IMR-90 (cell line): ENCODE results near the gene UBN1. TPM values are rescaled to one million over a fixed set of nuclear protein-coding genes. Genes with fewer than 3 reads are reported as not detected.

Experiments
- ATAC-seq: fragments of 200-7000 bp; cut with Tn5 transposase; 2 replicates; pipeline ENCODE4 v1.9.1; 2020; ENCODE audit warnings: low read depth, mild to moderate bottlenecking, moderate library complexity
- BruUV-seq: library from RNA; stranded (reverse); fragments of 400-500 nt; replicated peaks from 2 replicates; lab custom pipeline; 2021; lab: Mats Ljungman, UMichigan
- CTCF ChIA-PET: fragments of 300-600 bp; formaldehyde crosslinking; extraction: SDS; loops from one replicate; lab custom pipeline; 2021; ENCODE audit warnings: antibody characterized with exemption; lab: Yijun Ruan, JAX
- POLR2A ChIA-PET: fragments of 300-600 bp; sonication (Branson Sonifier 250); formaldehyde crosslinking; loops from one replicate; lab custom pipeline; 2022; ENCODE audit warnings: antibody characterized with exemption; ENCODE audit not compliant: unreplicated experiment; lab: Charles Lee
- DNase-seq: peaks from one replicate; pipeline ENCODE4 v3.0.0; 2013
- H2AFZ ChIP-seq: replicated peaks from 2 replicates; pipeline ENCODE3; 2013; ENCODE audit warnings: low read length, mild to moderate bottlenecking; ENCODE audit not compliant: poor library complexity
- H2AK5ac ChIP-seq: 2 replicates; pipeline ENCODE4 v1.6.1; 2013; ENCODE audit warnings: low read depth, low read length, inconsistent platforms
- H2AK9ac ChIP-seq: replicated peaks from 2 replicates; pipeline ENCODE3; 2013; ENCODE audit warnings: mild to moderate bottlenecking, low read depth, low read length, moderate library complexity; ENCODE audit not compliant: poor library complexity
- H2BK120ac ChIP-seq: 2 replicates; pipeline ENCODE4 v1.6.1; 2013; ENCODE audit warnings: low read depth, low read length, inconsistent platforms
- H2BK15ac ChIP-seq: 3 replicates; pipeline ENCODE4 v1.6.1; 2013; ENCODE audit warnings: low read depth, low read length, inconsistent platforms
- H2BK20ac ChIP-seq: 2 replicates; pipeline ENCODE4 v1.6.1; 2013; ENCODE audit warnings: low read depth, mild to moderate bottlenecking, inconsistent platforms, low read length, moderate library complexity
- H2BK5ac ChIP-seq: 2 replicates; pipeline ENCODE4 v1.6.1; 2013; ENCODE audit warnings: mild to moderate bottlenecking, low read depth, low read length, inconsistent platforms; ENCODE audit not compliant: poor library complexity, severe bottlenecking
- H3K14ac ChIP-seq: replicated peaks from 2 replicates; pipeline ENCODE4 v1.6.1; 2013; ENCODE audit warnings: low read depth, low read length, inconsistent platforms
- H3K18ac ChIP-seq: 2 replicates; pipeline ENCODE4 v1.6.1; 2013; ENCODE audit warnings: low read depth, low read length, control low read depth
- H3K23ac ChIP-seq: 2 replicates; pipeline ENCODE4 v1.6.1; 2013; ENCODE audit warnings: low read depth, low read length, inconsistent platforms
- H3K27ac ChIP-seq: 2 replicates; pipeline ENCODE4 v1.5.1; 2013; ENCODE audit warnings: mild to moderate bottlenecking, control low read depth, low read length; ENCODE audit not compliant: insufficient read depth
- H3K27me3 ChIP-seq: 2 replicates; pipeline ENCODE4 v1.6.1; 2013; ENCODE audit warnings: low read length; ENCODE audit not compliant: control insufficient read depth, insufficient read depth
- H3K36me3 ChIP-seq: 2 replicates; pipeline ENCODE4 v1.6.1; 2013; ENCODE audit warnings: low read length, mixed read lengths; ENCODE audit not compliant: control insufficient read depth, insufficient read depth
- H3K4ac ChIP-seq: 2 replicates; pipeline ENCODE4 v1.6.1; 2013; ENCODE audit warnings: low read depth, low read length, inconsistent platforms
- H3K4me1 ChIP-seq: 2 replicates; pipeline ENCODE4 v1.6.1; 2013; ENCODE audit warnings: low read length, mixed read lengths; ENCODE audit not compliant: control insufficient read depth, insufficient read depth
- H3K4me2 ChIP-seq: 2 replicates; pipeline ENCODE4 v1.6.1; 2013; ENCODE audit warnings: low read depth, mild to moderate bottlenecking, control low read depth, low read length, moderate library complexity
- H3K4me3 ChIP-seq: 2 replicates; pipeline ENCODE4 v1.5.1; 2013; ENCODE audit warnings: low read depth, mild to moderate bottlenecking, control low read depth, low read length, moderate library complexity; ENCODE audit not compliant: insufficient read depth
- H3K56ac ChIP-seq: 2 replicates; pipeline ENCODE4 v1.6.1; 2013; ENCODE audit warnings: low read length, inconsistent platforms; ENCODE audit not compliant: insufficient read depth; ENCODE audit errors: extremely low read depth
- H3K79me1 ChIP-seq, 2 experiments: 2 replicates each; pipeline ENCODE4 v1.6.1; 2013; ENCODE audit warnings: low read length in 2 of 2, inconsistent platforms in 1 of 2, low read depth in 1 of 2
- H3K9ac ChIP-seq: 2 replicates; pipeline ENCODE4 v1.6.1; 2013; ENCODE audit warnings: low read depth, low read length, control low read depth
- H3K9me1 ChIP-seq: 2 replicates; pipeline ENCODE4 v1.6.1; 2013; ENCODE audit warnings: low read length, inconsistent platforms; ENCODE audit not compliant: insufficient read depth
- H3K9me3 ChIP-seq: 2 replicates; pipeline ENCODE4 v1.6.1; 2013; ENCODE audit warnings: low read length; ENCODE audit not compliant: control insufficient read depth, insufficient read depth
- H4K20me1 ChIP-seq: 2 replicates; pipeline ENCODE4 v1.6.1; 2013; ENCODE audit warnings: low read length, inconsistent platforms; ENCODE audit not compliant: insufficient read depth
- H4K5ac ChIP-seq: 2 replicates; pipeline ENCODE4 v1.6.1; 2013; ENCODE audit warnings: mild to moderate bottlenecking, low read depth, low read length, control low read depth
- H4K8ac ChIP-seq, 2 experiments: 2 replicates each; pipeline ENCODE4 v1.6.1; 2013; ENCODE audit warnings: low read depth in 2 of 2, low read length in 2 of 2, control low read depth in 1 of 2, inconsistent platforms in 1 of 2
- H4K91ac ChIP-seq: 2 replicates; pipeline ENCODE4 v1.6.1; 2013; ENCODE audit warnings: low read depth, low read length, inconsistent platforms; ENCODE audit not compliant: insufficient read depth
- BHLHE40 ChIP-seq: fragments of 150-350 bp; IDR thresholded peaks from 2 replicates; pipeline ENCODE4 v1.6.1; 2016; ENCODE audit warnings: mild to moderate bottlenecking, low read depth, low read length
- CEBPB ChIP-seq: IDR thresholded peaks from 2 replicates; pipeline ENCODE4 v1.6.1; 2012; ENCODE audit warnings: low read depth, low read length, improper control_type of control experiment
- CHD1 ChIP-seq: IDR thresholded peaks from 2 replicates; pipeline ENCODE4 v1.6.1; 2012; ENCODE audit warnings: low read depth, low read length, improper control_type of control experiment
- CTCF ChIP-seq: conservative IDR thresholded peaks from 2 replicates; pipeline ENCODE4 v1.5.1; 2012; ENCODE audit warnings: mild to moderate bottlenecking, low read depth, low read length, improper control_type of control experiment
- ELK1 ChIP-seq: fragments of 150-350 bp; IDR thresholded peaks from 2 replicates; pipeline ENCODE4 v1.6.1; 2016; ENCODE audit warnings: low read depth, mild to moderate bottlenecking, low read length, moderate library complexity, borderline replicate concordance
- FOS ChIP-seq: fragments of 150-350 bp; IDR thresholded peaks from 2 replicates; pipeline ENCODE4 v1.6.1; 2016; ENCODE audit warnings: low read depth, low read length
- MAFK ChIP-seq: IDR thresholded peaks from 2 replicates; pipeline ENCODE4 v1.6.1; 2012; ENCODE audit warnings: low read depth, low read length, improper control_type of control experiment
- MAZ ChIP-seq: IDR thresholded peaks from 2 replicates; pipeline ENCODE4 v1.6.1; 2012; ENCODE audit warnings: low read depth, mild to moderate bottlenecking, low read length, improper control_type of control experiment, moderate library complexity, borderline replicate concordance
- MXI1 ChIP-seq: IDR thresholded peaks from 2 replicates; pipeline ENCODE4 v1.6.1; 2012; ENCODE audit warnings: low read depth, mild to moderate bottlenecking, low read length, moderate library complexity, borderline replicate concordance
- NFE2L2 ChIP-seq: fragments of 150-350 bp; IDR thresholded peaks from 2 replicates; pipeline ENCODE4 v1.6.1; 2016; ENCODE audit warnings: low read depth, mild to moderate bottlenecking, low read length
- POLR2A ChIP-seq: IDR thresholded peaks from 2 replicates; pipeline ENCODE4 v1.6.1; 2012; ENCODE audit warnings: mild to moderate bottlenecking, low read depth, low read length
- RAD21 ChIP-seq: IDR thresholded peaks from 2 replicates; pipeline ENCODE4 v1.6.1; 2012; ENCODE audit warnings: low read length, improper control_type of control experiment
- RCOR1 ChIP-seq: IDR thresholded peaks from 2 replicates; pipeline ENCODE4 v1.6.1; 2012; ENCODE audit warnings: mild to moderate bottlenecking, low read length, improper control_type of control experiment; ENCODE audit not compliant: insufficient replicate concordance
- RFX5 ChIP-seq: IDR thresholded peaks from 2 replicates; pipeline ENCODE4 v1.8.0; 2012; ENCODE audit warnings: low read depth, mild to moderate bottlenecking, low read length, moderate library complexity
- SMC3 ChIP-seq: fragments of 150-350 bp; IDR thresholded peaks from 2 replicates; pipeline ENCODE4 v1.6.1; 2016; ENCODE audit warnings: low read depth, mild to moderate bottlenecking, antibody characterized with exemption, low read length, moderate library complexity
- USF2 ChIP-seq: fragments of 150-350 bp; IDR thresholded peaks from 2 replicates; pipeline ENCODE4 v1.6.1; 2017; ENCODE audit warnings: mild to moderate bottlenecking, antibody characterized with exemption, low read length, low read depth
- WGBS, 2 experiments: methylation state at CpG; one replicate each; pipeline versions ENCODE4 v1.1.5 to v1.1.7; 2013; ENCODE audit warnings: missing lambda C conversion rate in 2 of 2; ENCODE audit not compliant: insufficient read length in 1 of 2; ENCODE audit errors: extremely low coverage in 2 of 2; 5-methylcytosine and 5-hydroxymethylcytosine counted together
- dilution Hi-C: fragments of 300-500 bp; cut with HindIII; formaldehyde crosslinking; loops from one replicate; pipeline ENCODE4 v1.14.3; 2018; ENCODE audit warnings: low sequenced_read_pairs; ENCODE audit not compliant: unreplicated experiment
- in situ Hi-C: fragments of 300-500 bp; cut with MboI; formaldehyde crosslinking; loops from 3 replicates; pipeline ENCODE4 v1.14.3; 2019; ENCODE audit warnings: low sequenced_read_pairs, inconsistent platforms, mixed read lengths
- intact Hi-C: fragments of 100-400 bp; cut with micrococcal nuclease; formaldehyde crosslinking; loops from 2 replicates; pipeline ENCODE4 v1.10.0; 2022
- polyA plus RNA-seq, 3 experiments: library from polyadenylated mRNA; depleted of rRNA; stranded (reverse); fragments of >200 nt; gene quantifications; 2 replicates each; pipeline ENCODE4 v1.2.3, GENCODE V29; 2012; ENCODE audit warnings: low replicate concordance in 1 of 3
- total RNA-seq: library from RNA; depleted of rRNA; stranded (reverse); fragments of >200 nt; gene quantifications from 2 replicates; pipeline ENCODE4 v1.2.3, GENCODE V29; 2012

UBN1 gene
- total and polyA plus RNA-seq, 2 of the 4 experiments (the other 2 are of a cell fraction), result 5.7 to 16.3 TPM

GRCh38 chr16:4828567-4829321, 18.5 kb upstream of the UBN1 start:
- H2AFZ ChIP-seq, result no peak overlapping the region
- H3K14ac ChIP-seq, result no peak overlapping the region
- H2BK120ac ChIP-seq, result no peak overlapping the region
- no peak overlapping the region for H3K23ac ChIP-seq
- no peak overlapping the region for H3K4me3 ChIP-seq
- H3K18ac ChIP-seq, result no peak overlapping the region
- ATAC-seq, result no peak
- no peak overlapping the region for H2BK5ac ChIP-seq
- H3K79me1 ChIP-seq, result peaks cover 34 to 37% of the 10 kb centered on the region in 2 experiments
- no peaks in the 10 kb centered on the region for H3K9me1 ChIP-seq
- no peaks in the 10 kb centered on the region for H3K4me1 ChIP-seq
- no peak overlapping the region for H4K91ac ChIP-seq
- no peak overlapping the region for H4K8ac ChIP-seq
- H2BK20ac ChIP-seq, result no peak overlapping the region
- ChIA-PET CTCF (no interaction called here), POLR2A (no interaction called here)
- H3K4me2 ChIP-seq, result no peak overlapping the region
- H3K9me3 ChIP-seq, result no peaks in the 10 kb centered on the region
- H2AK5ac ChIP-seq, result no peak overlapping the region
- DNase-seq, result no peak
- dilution Hi-C loops, result no loop called here
- in situ Hi-C loops, result no loop called here
- no peak overlapping the region for H2BK15ac ChIP-seq
- no peak overlapping the region for H2AK9ac ChIP-seq
- peaks cover 71% of the 10 kb centered on the region for H3K36me3 ChIP-seq
- intact Hi-C loops, result no loop called here
- no peaks in the 10 kb centered on the region for H3K27me3 ChIP-seq
- H3K4ac ChIP-seq, result no peak overlapping the region
- TF ChIP-seq SMC3 (no peak), RFX5 (no peak), NFE2L2 (no peak), CEBPB (no peak), RCOR1 (no peak), CHD1 (no peak), MXI1 (no peak), MAFK (no peak), CTCF (no peak), ELK1 (no peak), RAD21 (no peak), USF2 (no peak), FOS (no peak), BHLHE40 (no peak), POLR2A (no peak), MAZ (no peak)
- H3K56ac ChIP-seq, result no peak overlapping the region
- no peak overlapping the region for H4K5ac ChIP-seq
- H4K20me1 ChIP-seq, result peaks cover 28% of the 10 kb centered on the region; the same call in 1 of the 2 replicates
- no peak overlapping the region for H3K9ac ChIP-seq
- WGBS, 2 experiments, result 100% methylated on average over 6 of the region's 11 CpGs; no CpG with 5 or more reads in 1 of the 2 experiments
- no TSS peak for BruUV-seq
- H3K27ac ChIP-seq, result no peak overlapping the region
